ENCODE results near the gene PROK1. TPM values are rescaled to one million over a fixed set of nuclear protein-coding genes. Genes with fewer than 3 reads are reported as not detected.

Gene PROK1
- total RNA-seq, 6 donors from 2014 or later, result 0.33 TPM; not detected in 5

DNA sequence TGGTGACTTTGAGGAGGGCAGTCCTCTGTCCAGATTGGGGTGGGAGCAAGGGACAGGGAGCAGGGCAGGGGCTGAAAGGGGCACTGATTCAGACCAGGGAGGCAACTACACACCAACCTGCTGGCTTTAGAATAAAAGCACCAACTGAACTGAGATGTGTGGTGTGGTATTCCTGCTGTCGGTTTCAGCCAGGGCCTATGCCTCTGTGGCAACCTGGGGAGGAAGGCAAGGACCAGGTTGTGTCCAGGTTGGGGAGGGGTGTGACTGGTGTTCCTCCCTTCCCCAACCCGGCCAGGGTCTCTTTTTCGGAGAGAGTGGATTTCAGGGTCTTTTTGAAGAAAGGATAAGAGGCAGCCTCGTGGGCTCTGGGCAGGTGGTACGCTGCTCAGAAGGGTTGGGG is 6.3 kb downstream of the PROK1 start:
- WGBS, 2 donors, result 83 to 87% methylated on average over 5 of the region's 5 CpGs
- ATAC-seq (ENCODE audit: low FRiP score in 2 of 2), result no peak
- no peak overlapping the region for H3K4me3 ChIP-seq

GRCh38 chr1:110460253-110461220 is 9.6 kb downstream of the PROK1 start:
- no peak overlapping the region for H3K4me3 ChIP-seq
- peaks cover 0 to 11% (median 5%) of the 10 kb centered on the region in 4 donors for H3K4me1 ChIP-seq
- no peak overlapping the region for H3K27ac ChIP-seq
- H3K9me3 ChIP-seq, result no peaks in the 10 kb centered on the region
- TF ChIP-seq POLR2A (IDR thresholded peaks at IDR 0.05), result no peak
- TF ChIP-seq, protein P1, sequence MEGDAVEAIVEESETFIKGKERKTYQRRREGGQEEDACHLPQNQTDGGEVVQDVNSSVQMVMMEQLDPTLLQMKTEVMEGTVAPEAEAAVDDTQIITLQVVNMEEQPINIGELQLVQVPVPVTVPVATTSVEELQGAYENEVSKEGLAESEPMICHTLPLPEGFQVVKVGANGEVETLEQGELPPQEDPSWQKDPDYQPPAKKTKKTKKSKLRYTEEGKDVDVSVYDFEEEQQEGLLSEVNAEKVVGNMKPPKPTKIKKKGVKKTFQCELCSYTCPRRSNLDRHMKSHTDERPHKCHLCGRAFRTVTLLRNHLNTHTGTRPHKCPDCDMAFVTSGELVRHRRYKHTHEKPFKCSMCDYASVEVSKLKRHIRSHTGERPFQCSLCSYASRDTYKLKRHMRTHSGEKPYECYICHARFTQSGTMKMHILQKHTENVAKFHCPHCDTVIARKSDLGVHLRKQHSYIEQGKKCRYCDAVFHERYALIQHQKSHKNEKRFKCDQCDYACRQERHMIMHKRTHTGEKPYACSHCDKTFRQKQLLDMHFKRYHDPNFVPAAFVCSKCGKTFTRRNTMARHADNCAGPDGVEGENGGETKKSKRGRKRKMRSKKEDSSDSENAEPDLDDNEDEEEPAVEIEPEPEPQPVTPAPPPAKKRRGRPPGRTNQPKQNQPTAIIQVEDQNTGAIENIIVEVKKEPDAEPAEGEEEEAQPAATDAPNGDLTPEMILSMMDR (IDR thresholded peaks at IDR 0.05), result peak; percentile 85 to 97 (median 95)
- DNase-seq, result peak in 1 of 2 donors; percentile 74
- H3K36me3 ChIP-seq, result no peaks in the 10 kb centered on the region
- 41 to 47% methylated on average over 9 to 11 of the region's 11 CpGs for WGBS, 2 donors
- peak; percentile 76 to 94 for ATAC-seq (ENCODE audit: low FRiP score in 2 of 2)
- H3K27me3 ChIP-seq, result no peaks in the 10 kb centered on the region

More for the DNA sequence above, 6.3 kb downstream of the PROK1 start:
- TF ChIP-seq POLR2AphosphoS5 (IDR thresholded peaks at IDR 0.05) (no peak), POLR2A (IDR thresholded peaks at IDR 0.05) (no peak), EP300 (IDR thresholded peaks at IDR 0.05) (no peak)
- TF ChIP-seq, protein P1 (IDR thresholded peaks at IDR 0.05), result no peak
- no peak for DNase-seq
- Histone ChIP-seq H3K36me3 (no peaks in the 10 kb centered on the region), H3K27ac (no peak overlapping the region), H3K4me1 (no peaks in the 10 kb centered on the region), H3K9me3 (no peaks in the 10 kb centered on the region), H3K27me3 (no peaks in the 10 kb centered on the region)

DNA sequence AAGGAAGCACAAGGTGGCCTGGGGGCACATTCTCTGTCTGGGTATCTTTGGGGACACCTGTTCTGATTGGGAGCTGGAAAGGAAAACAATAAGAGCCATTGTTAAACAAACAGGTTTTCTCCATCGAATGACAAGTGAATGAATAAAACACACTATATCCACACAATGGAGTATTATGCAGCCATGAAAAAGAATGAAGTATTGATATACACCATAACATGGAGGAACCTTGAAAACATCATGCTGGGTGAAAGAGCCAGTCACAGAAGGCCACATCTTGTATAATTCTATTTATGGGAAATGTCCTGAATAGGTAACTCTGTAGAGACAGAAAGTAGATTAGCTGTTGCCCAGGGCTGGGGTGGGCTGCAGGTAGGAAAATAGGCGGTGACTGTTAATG is 11.1 kb downstream of the PROK1 start:
- DNase-seq (no peak), ATAC-seq (ENCODE audit: low FRiP score in 2 of 2) (no peak)
- no peak for TF ChIP-seq POLR2A (IDR thresholded peaks at IDR 0.05)
- TF ChIP-seq POLR2AphosphoS5 (IDR thresholded peaks at IDR 0.05), result no peak
- no peak for TF ChIP-seq EP300 (IDR thresholded peaks at IDR 0.05)
- TF ChIP-seq, protein P1 (IDR thresholded peaks at IDR 0.05), result no peak
- H3K4me3 ChIP-seq, result no peak overlapping the region
- no peaks in the 10 kb centered on the region for H3K9me3 ChIP-seq
- peaks cover 0 to 15% (median 6%) of the 10 kb centered on the region in 4 donors for H3K4me1 ChIP-seq
- no peaks in the 10 kb centered on the region for H3K27me3 ChIP-seq
- no peaks in the 10 kb centered on the region for H3K36me3 ChIP-seq
- H3K27ac ChIP-seq, result no peak overlapping the region
- 83 to 90% methylated on average over 2 of the region's 2 CpGs for WGBS, 2 donors

- DNase-seq, result no peak
- no peak overlapping the region for H3K4me3 ChIP-seq
- TF ChIP-seq, protein P1 (IDR thresholded peaks at IDR 0.05), result no peak
- H3K36me3 ChIP-seq, result no peaks in the 10 kb centered on the region
- H3K9me3 ChIP-seq, result no peaks in the 10 kb centered on the region
- peak overlapping the region in 1 of 4 donors; percentile 45 for H3K27ac ChIP-seq
- H3K4me1 ChIP-seq, result peaks cover 0 to 15% (median 6%) of the 10 kb centered on the region in 4 donors
- ATAC-seq (ENCODE audit: low FRiP score in 2 of 2), result no peak
- no peaks in the 10 kb centered on the region for H3K27me3 ChIP-seq
Observed at GRCh38 chr1:110462964-110463363, 12.0 kb downstream of the PROK1 start.
